CMK (cell line): Measurements from ENCODE around the gene GATB.

ENCODE experiments used
- DNase-seq: peaks from one replicate; pipeline ENCODE4 v3.0.0-alpha.2; 2010; ENCODE audit warnings: low read depth

The GATB gene

GRCh38 chr4:151760712-151761661 lies at the start of gene GATB:
Gene GATB, minus strand, starts transcription at chr4:151761007. Its CDS starts 25 bp downstream, at chr4:151760982.
- peak; percentile 77 for DNase-seq

GRCh38 chr4:151810476-151810875 lies 49.7 kb upstream of the GATB start:
- DNase-seq: no peak

- DNase-seq: no peak
Observed at GRCh38 chr4:151809716-151810115, 48.9 kb upstream of the GATB start.

GRCh38 chr4:151808542-151808941 lies 47.7 kb upstream of the GATB start:
- no peak for DNase-seq

GRCh38 chr4:151808120-151808529 lies 47.3 kb upstream of the GATB start:
- DNase-seq: no peak

GRCh38 chr4:151807220-151807619 lies 46.4 kb upstream of the GATB start:
- no peak for DNase-seq

- no peak for DNase-seq
Observed at GRCh38 chr4:151806511-151806927, 45.7 kb upstream of the GATB start.

GRCh38 chr4:151804821-151805220 lies 44.0 kb upstream of the GATB start:
- DNase-seq: no peak

GRCh38 chr4:151804086-151804630 lies 43.4 kb upstream of the GATB start:
- DNase-seq: no peak

- DNase-seq: no peak
Observed at GRCh38 chr4:151803246-151803645, 42.4 kb upstream of the GATB start.

- peak; percentile 34 for DNase-seq
Observed at GRCh38 chr4:151801547-151802516, 41.0 kb upstream of the GATB start.

GRCh38 chr4:151799417-151800012 lies 38.7 kb upstream of the GATB start:
- no peak for DNase-seq

GRCh38 chr4:151798678-151799416 lies 38.0 kb upstream of the GATB start:
- DNase-seq: no peak

GRCh38 chr4:151797853-151798252 lies 37.0 kb upstream of the GATB start:
- no peak for DNase-seq

- no peak for DNase-seq
Observed at GRCh38 chr4:151797131-151797530, 36.3 kb upstream of the GATB start.

GRCh38 chr4:151796106-151796505 lies 35.3 kb upstream of the GATB start:
- DNase-seq: no peak

GRCh38 chr4:151792995-151793394 lies 32.2 kb upstream of the GATB start:
- DNase-seq: no peak

GRCh38 chr4:151792530-151792929 lies 31.7 kb upstream of the GATB start:
- DNase-seq: no peak

GRCh38 chr4:151788021-151788420 lies 27.2 kb upstream of the GATB start:
- no peak for DNase-seq

GRCh38 chr4:151786158-151786495 lies 25.3 kb upstream of the GATB start:
- DNase-seq: no peak

GRCh38 chr4:151785484-151786157 lies 24.8 kb upstream of the GATB start:
- no peak for DNase-seq
